ENCODE measurements around the gene GALNT17. TPM values are rescaled to one million over a fixed set of nuclear protein-coding genes. Genes with fewer than 3 reads are reported as not detected.

GALNT17 gene
- polyA plus RNA-seq, 2 of the 4 experiments (the other 2 are of a cell fraction): not detected

DNA sequence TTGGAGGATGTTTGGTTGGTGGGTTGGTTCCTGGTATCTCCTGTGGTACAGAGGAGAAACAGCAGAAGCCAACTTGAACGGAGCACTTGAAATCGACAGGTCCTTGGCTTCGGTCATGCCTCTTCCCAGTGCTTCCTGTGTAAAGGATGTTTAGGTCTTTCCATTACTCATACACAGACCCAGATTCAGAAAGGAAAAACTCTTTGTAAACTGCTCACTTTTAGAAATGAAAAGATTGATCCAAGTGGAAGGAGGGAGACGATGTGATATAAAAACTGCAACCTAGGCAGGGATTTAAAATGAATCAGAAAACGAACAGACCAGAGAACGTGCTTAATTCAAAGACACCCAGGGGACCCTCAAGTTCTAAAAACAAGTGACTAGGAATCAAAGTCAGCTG, 338.4 kb downstream of the GALNT17 start:
- WGBS (ENCODE audit: missing lambda C conversion rate): 31% methylated on average over 6 of the region's 6 CpGs
- TF ChIP-seq HOXA7 (CRISPR knock-in tag; IDR thresholded peaks at IDR 0.05) (no peak), CEBPB (IDR thresholded peaks at IDR 0.05) (no peak), POLR2A (IDR thresholded peaks at IDR 0.05; ENCODE audit: low read length) (no peak), ZC3H11A (IDR thresholded peaks at IDR 0.05) (no peak), CHD4 (IDR thresholded peaks at IDR 0.05; ENCODE audit: borderline replicate concordance) (no peak), NPAS2 (CRISPR knock-in tag; IDR thresholded peaks at IDR 0.05; ENCODE audit: borderline replicate concordance) (no peak), POLR2AphosphoS2 (conservative IDR thresholded peaks at IDR 0.05; ENCODE audit: low read length) (no peak), FOXS1 (CRISPR knock-in tag; IDR thresholded peaks at IDR 0.05) (no peak), TFCP2L1 (CRISPR knock-in tag; IDR thresholded peaks at IDR 0.05) (no peak), SREBF2 (IDR thresholded peaks at IDR 0.05) (no peak)
- TF ChIP-seq, protein P1, sequence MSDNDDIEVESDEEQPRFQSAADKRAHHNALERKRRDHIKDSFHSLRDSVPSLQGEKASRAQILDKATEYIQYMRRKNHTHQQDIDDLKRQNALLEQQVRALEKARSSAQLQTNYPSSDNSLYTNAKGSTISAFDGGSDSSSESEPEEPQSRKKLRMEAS (IDR thresholded peaks at IDR 0.05): no peak
- TF ChIP-seq, protein P2, sequence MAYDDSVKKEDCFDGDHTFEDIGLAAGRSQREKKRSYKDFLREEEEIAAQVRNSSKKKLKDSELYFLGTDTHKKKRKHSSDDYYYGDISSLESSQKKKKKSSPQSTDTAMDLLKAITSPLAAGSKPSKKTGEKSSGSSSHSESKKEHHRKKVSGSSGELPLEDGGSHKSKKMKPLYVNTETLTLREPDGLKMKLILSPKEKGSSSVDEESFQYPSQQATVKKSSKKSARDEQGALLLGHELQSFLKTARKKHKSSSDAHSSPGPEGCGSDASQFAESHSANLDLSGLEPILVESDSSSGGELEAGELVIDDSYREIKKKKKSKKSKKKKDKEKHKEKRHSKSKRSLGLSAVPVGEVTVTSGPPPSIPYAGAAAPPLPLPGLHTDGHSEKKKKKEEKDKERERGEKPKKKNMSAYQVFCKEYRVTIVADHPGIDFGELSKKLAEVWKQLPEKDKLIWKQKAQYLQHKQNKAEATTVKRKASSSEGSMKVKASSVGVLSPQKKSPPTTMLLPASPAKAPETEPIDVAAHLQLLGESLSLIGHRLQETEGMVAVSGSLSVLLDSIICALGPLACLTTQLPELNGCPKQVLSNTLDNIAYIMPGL (CRISPR knock-in tag; IDR thresholded peaks at IDR 0.05; ENCODE audit: borderline replicate concordance): no peak
- TF ChIP-seq, protein P3, sequence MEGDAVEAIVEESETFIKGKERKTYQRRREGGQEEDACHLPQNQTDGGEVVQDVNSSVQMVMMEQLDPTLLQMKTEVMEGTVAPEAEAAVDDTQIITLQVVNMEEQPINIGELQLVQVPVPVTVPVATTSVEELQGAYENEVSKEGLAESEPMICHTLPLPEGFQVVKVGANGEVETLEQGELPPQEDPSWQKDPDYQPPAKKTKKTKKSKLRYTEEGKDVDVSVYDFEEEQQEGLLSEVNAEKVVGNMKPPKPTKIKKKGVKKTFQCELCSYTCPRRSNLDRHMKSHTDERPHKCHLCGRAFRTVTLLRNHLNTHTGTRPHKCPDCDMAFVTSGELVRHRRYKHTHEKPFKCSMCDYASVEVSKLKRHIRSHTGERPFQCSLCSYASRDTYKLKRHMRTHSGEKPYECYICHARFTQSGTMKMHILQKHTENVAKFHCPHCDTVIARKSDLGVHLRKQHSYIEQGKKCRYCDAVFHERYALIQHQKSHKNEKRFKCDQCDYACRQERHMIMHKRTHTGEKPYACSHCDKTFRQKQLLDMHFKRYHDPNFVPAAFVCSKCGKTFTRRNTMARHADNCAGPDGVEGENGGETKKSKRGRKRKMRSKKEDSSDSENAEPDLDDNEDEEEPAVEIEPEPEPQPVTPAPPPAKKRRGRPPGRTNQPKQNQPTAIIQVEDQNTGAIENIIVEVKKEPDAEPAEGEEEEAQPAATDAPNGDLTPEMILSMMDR (IDR thresholded peaks at IDR 0.05): no peak
- TF ChIP-seq, protein P4, sequence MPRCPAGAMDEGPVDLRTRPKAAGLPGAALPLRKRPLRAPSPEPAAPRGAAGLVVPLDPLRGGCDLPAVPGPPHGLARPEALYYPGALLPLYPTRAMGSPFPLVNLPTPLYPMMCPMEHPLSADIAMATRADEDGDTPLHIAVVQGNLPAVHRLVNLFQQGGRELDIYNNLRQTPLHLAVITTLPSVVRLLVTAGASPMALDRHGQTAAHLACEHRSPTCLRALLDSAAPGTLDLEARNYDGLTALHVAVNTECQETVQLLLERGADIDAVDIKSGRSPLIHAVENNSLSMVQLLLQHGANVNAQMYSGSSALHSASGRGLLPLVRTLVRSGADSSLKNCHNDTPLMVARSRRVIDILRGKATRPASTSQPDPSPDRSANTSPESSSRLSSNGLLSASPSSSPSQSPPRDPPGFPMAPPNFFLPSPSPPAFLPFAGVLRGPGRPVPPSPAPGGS (IDR thresholded peaks at IDR 0.05): no peak

DNA sequence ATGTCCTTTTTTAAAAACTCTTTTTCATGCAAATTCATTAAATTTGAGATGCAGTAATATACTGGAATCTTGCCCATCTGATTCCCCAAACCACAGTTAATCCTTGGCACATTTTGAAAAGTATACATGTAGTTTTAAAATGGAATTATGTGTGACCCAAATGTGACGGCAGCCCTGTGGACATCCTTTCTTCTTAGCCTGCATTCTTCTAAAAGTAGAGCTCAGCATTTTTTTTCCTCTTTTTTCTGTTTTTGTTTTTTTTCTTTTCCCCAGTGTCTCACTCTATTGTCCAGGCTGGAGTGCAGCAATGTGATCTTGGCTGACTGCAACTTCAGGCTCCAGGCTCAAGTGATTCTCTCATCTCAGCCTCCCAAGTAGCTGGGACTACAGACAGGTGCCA, 338.9 kb downstream of the GALNT17 start:
- TF ChIP-seq, protein P5, sequence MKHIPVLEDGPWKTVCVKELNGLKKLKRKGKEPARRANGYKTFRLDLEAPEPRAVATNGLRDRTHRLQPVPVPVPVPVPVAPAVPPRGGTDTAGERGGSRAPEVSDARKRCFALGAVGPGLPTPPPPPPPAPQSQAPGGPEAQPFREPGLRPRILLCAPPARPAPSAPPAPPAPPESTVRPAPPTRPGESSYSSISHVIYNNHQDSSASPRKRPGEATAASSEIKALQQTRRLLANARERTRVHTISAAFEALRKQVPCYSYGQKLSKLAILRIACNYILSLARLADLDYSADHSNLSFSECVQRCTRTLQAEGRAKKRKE (CRISPR knock-in tag; IDR thresholded peaks at IDR 0.05; ENCODE audit: low read depth): no peak
- no peak for TF ChIP-seq CEBPB (IDR thresholded peaks at IDR 0.05)
- no peak for TF ChIP-seq MYC (IDR thresholded peaks at IDR 0.05; ENCODE audit: borderline replicate concordance, low read length)
- TF ChIP-seq SREBF2 (IDR thresholded peaks at IDR 0.05): no peak
- TF ChIP-seq EHF (CRISPR knock-in tag; IDR thresholded peaks at IDR 0.05): no peak
- no peak for TF ChIP-seq KDM1A (IDR thresholded peaks at IDR 0.05; ENCODE audit: low read depth)
- no peak for TF ChIP-seq CBX2 (IDR thresholded peaks at IDR 0.05; ENCODE audit: borderline replicate concordance, low read depth)
- no peak for TF ChIP-seq HOXB13 (CRISPR knock-in tag; IDR thresholded peaks at IDR 0.05; ENCODE audit: low read depth)
- 60% methylated on average over 1 of the region's 1 CpG for WGBS (ENCODE audit: missing lambda C conversion rate)
- Histone ChIP-seq H3K4me2 (no peak overlapping the region), H3K4me3 (no peak overlapping the region), H3K4me1 (no peaks in the 10 kb centered on the region), H3K9me3 (peaks cover 2% of the 10 kb centered on the region; the same call in 2 of the 3 replicates), H3K27ac (no peak overlapping the region)
- CTCF ChIA-PET: no interaction called here
- no peak for DNase-seq (ENCODE audit: low read depth in 1 of 2, low spot score in 1 of 2)
- FAIRE-seq: no peak
- POLR2A ChIA-PET: no interaction called here
- no peak for ATAC-seq

More for the DNA sequence above, 338.4 kb downstream of the GALNT17 start:
- CTCF ChIA-PET: no interaction called here
- no peak overlapping the region for H3K4me3 ChIP-seq
- no peak overlapping the region for H3K4me2 ChIP-seq
- DNase-seq (ENCODE audit: low read depth in 1 of 2, low spot score in 1 of 2) (no peak), ATAC-seq (no peak), FAIRE-seq (no peak)
- POLR2A ChIA-PET: no interaction called here
- no peak overlapping the region for H3K27ac ChIP-seq
- H3K9me3 ChIP-seq: peaks cover 2% of the 10 kb centered on the region; the same call in 2 of the 3 replicates
- no peaks in the 10 kb centered on the region for H3K4me1 ChIP-seq
